IMR-90 (cell line): ENCODE data around the gene HSPH1. TPM values are rescaled to one million over a fixed set of nuclear protein-coding genes. Genes with fewer than 3 reads are reported as not detected.
A peak's percentile ranks its signal among the peaks of the same experiment; 100 is the strongest.

Source experiments
- ATAC-seq: fragments of 200-7000 bp; cut with Tn5 transposase; 2 replicates; pipeline ENCODE4 v1.9.1; 2020; ENCODE audit warnings: low read depth, mild to moderate bottlenecking, moderate library complexity
- BruUV-seq: library from RNA; stranded (reverse); fragments of 400-500 nt; replicated peaks from 2 replicates; lab custom pipeline; 2021; lab: Mats Ljungman, UMichigan
- CTCF ChIA-PET: fragments of 300-600 bp; formaldehyde crosslinking; extraction: SDS; loops from one replicate; lab custom pipeline; 2021; ENCODE audit warnings: antibody characterized with exemption; lab: Yijun Ruan, JAX
- POLR2A ChIA-PET: fragments of 300-600 bp; sonication (Branson Sonifier 250); formaldehyde crosslinking; loops from one replicate; lab custom pipeline; 2022; ENCODE audit warnings: antibody characterized with exemption; ENCODE audit not compliant: unreplicated experiment; lab: Charles Lee
- DNase-seq: peaks from one replicate; pipeline ENCODE4 v3.0.0; 2013
- H2AFZ ChIP-seq: replicated peaks from 2 replicates; pipeline ENCODE3; 2013; ENCODE audit warnings: low read length, mild to moderate bottlenecking; ENCODE audit not compliant: poor library complexity
- H2AK5ac ChIP-seq: 2 replicates; pipeline ENCODE4 v1.6.1; 2013; ENCODE audit warnings: low read depth, low read length, inconsistent platforms
- H2AK9ac ChIP-seq: replicated peaks from 2 replicates; pipeline ENCODE3; 2013; ENCODE audit warnings: mild to moderate bottlenecking, low read depth, low read length, moderate library complexity; ENCODE audit not compliant: poor library complexity
- H2BK120ac ChIP-seq: 2 replicates; pipeline ENCODE4 v1.6.1; 2013; ENCODE audit warnings: low read depth, low read length, inconsistent platforms
- H2BK15ac ChIP-seq: 3 replicates; pipeline ENCODE4 v1.6.1; 2013; ENCODE audit warnings: low read depth, low read length, inconsistent platforms
- H2BK20ac ChIP-seq: 2 replicates; pipeline ENCODE4 v1.6.1; 2013; ENCODE audit warnings: low read depth, mild to moderate bottlenecking, inconsistent platforms, low read length, moderate library complexity
- H2BK5ac ChIP-seq: 2 replicates; pipeline ENCODE4 v1.6.1; 2013; ENCODE audit warnings: mild to moderate bottlenecking, low read depth, low read length, inconsistent platforms; ENCODE audit not compliant: poor library complexity, severe bottlenecking
- H3K14ac ChIP-seq: replicated peaks from 2 replicates; pipeline ENCODE4 v1.6.1; 2013; ENCODE audit warnings: low read depth, low read length, inconsistent platforms
- H3K18ac ChIP-seq: 2 replicates; pipeline ENCODE4 v1.6.1; 2013; ENCODE audit warnings: low read depth, low read length, control low read depth
- H3K23ac ChIP-seq: 2 replicates; pipeline ENCODE4 v1.6.1; 2013; ENCODE audit warnings: low read depth, low read length, inconsistent platforms
- H3K27ac ChIP-seq: 2 replicates; pipeline ENCODE4 v1.5.1; 2013; ENCODE audit warnings: mild to moderate bottlenecking, control low read depth, low read length; ENCODE audit not compliant: insufficient read depth
- H3K27me3 ChIP-seq: 2 replicates; pipeline ENCODE4 v1.6.1; 2013; ENCODE audit warnings: low read length; ENCODE audit not compliant: control insufficient read depth, insufficient read depth
- H3K36me3 ChIP-seq: 2 replicates; pipeline ENCODE4 v1.6.1; 2013; ENCODE audit warnings: low read length, mixed read lengths; ENCODE audit not compliant: control insufficient read depth, insufficient read depth
- H3K4ac ChIP-seq: 2 replicates; pipeline ENCODE4 v1.6.1; 2013; ENCODE audit warnings: low read depth, low read length, inconsistent platforms
- H3K4me1 ChIP-seq: 2 replicates; pipeline ENCODE4 v1.6.1; 2013; ENCODE audit warnings: low read length, mixed read lengths; ENCODE audit not compliant: control insufficient read depth, insufficient read depth
- H3K4me2 ChIP-seq: 2 replicates; pipeline ENCODE4 v1.6.1; 2013; ENCODE audit warnings: low read depth, mild to moderate bottlenecking, control low read depth, low read length, moderate library complexity
- H3K4me3 ChIP-seq: 2 replicates; pipeline ENCODE4 v1.5.1; 2013; ENCODE audit warnings: low read depth, mild to moderate bottlenecking, control low read depth, low read length, moderate library complexity; ENCODE audit not compliant: insufficient read depth
- H3K56ac ChIP-seq: 2 replicates; pipeline ENCODE4 v1.6.1; 2013; ENCODE audit warnings: low read length, inconsistent platforms; ENCODE audit not compliant: insufficient read depth; ENCODE audit errors: extremely low read depth
- H3K79me1 ChIP-seq, 2 experiments: 2 replicates each; pipeline ENCODE4 v1.6.1; 2013; ENCODE audit warnings: low read length in 2 of 2, inconsistent platforms in 1 of 2, low read depth in 1 of 2
- H3K9ac ChIP-seq: 2 replicates; pipeline ENCODE4 v1.6.1; 2013; ENCODE audit warnings: low read depth, low read length, control low read depth
- H3K9me1 ChIP-seq: 2 replicates; pipeline ENCODE4 v1.6.1; 2013; ENCODE audit warnings: low read length, inconsistent platforms; ENCODE audit not compliant: insufficient read depth
- H3K9me3 ChIP-seq: 2 replicates; pipeline ENCODE4 v1.6.1; 2013; ENCODE audit warnings: low read length; ENCODE audit not compliant: control insufficient read depth, insufficient read depth
- H4K20me1 ChIP-seq: 2 replicates; pipeline ENCODE4 v1.6.1; 2013; ENCODE audit warnings: low read length, inconsistent platforms; ENCODE audit not compliant: insufficient read depth
- H4K5ac ChIP-seq: 2 replicates; pipeline ENCODE4 v1.6.1; 2013; ENCODE audit warnings: mild to moderate bottlenecking, low read depth, low read length, control low read depth
- H4K8ac ChIP-seq, 2 experiments: 2 replicates each; pipeline ENCODE4 v1.6.1; 2013; ENCODE audit warnings: low read depth in 2 of 2, low read length in 2 of 2, control low read depth in 1 of 2, inconsistent platforms in 1 of 2
- H4K91ac ChIP-seq: 2 replicates; pipeline ENCODE4 v1.6.1; 2013; ENCODE audit warnings: low read depth, low read length, inconsistent platforms; ENCODE audit not compliant: insufficient read depth
- BHLHE40 ChIP-seq: fragments of 150-350 bp; IDR thresholded peaks from 2 replicates; pipeline ENCODE4 v1.6.1; 2016; ENCODE audit warnings: mild to moderate bottlenecking, low read depth, low read length
- CHD1 ChIP-seq: IDR thresholded peaks from 2 replicates; pipeline ENCODE4 v1.6.1; 2012; ENCODE audit warnings: low read depth, low read length, improper control_type of control experiment
- CTCF ChIP-seq: conservative IDR thresholded peaks from 2 replicates; pipeline ENCODE4 v1.5.1; 2012; ENCODE audit warnings: mild to moderate bottlenecking, low read depth, low read length, improper control_type of control experiment
- MAZ ChIP-seq: IDR thresholded peaks from 2 replicates; pipeline ENCODE4 v1.6.1; 2012; ENCODE audit warnings: low read depth, mild to moderate bottlenecking, low read length, improper control_type of control experiment, moderate library complexity, borderline replicate concordance
- POLR2A ChIP-seq: IDR thresholded peaks from 2 replicates; pipeline ENCODE4 v1.6.1; 2012; ENCODE audit warnings: mild to moderate bottlenecking, low read depth, low read length
- RCOR1 ChIP-seq: IDR thresholded peaks from 2 replicates; pipeline ENCODE4 v1.6.1; 2012; ENCODE audit warnings: mild to moderate bottlenecking, low read length, improper control_type of control experiment; ENCODE audit not compliant: insufficient replicate concordance
- SMC3 ChIP-seq: fragments of 150-350 bp; IDR thresholded peaks from 2 replicates; pipeline ENCODE4 v1.6.1; 2016; ENCODE audit warnings: low read depth, mild to moderate bottlenecking, antibody characterized with exemption, low read length, moderate library complexity
- WGBS, 2 experiments: methylation state at CpG; one replicate each; pipeline versions ENCODE4 v1.1.5 to v1.1.7; 2013; ENCODE audit warnings: missing lambda C conversion rate in 2 of 2; ENCODE audit not compliant: insufficient read length in 1 of 2; ENCODE audit errors: extremely low coverage in 2 of 2; 5-methylcytosine and 5-hydroxymethylcytosine counted together
- dilution Hi-C: fragments of 300-500 bp; cut with HindIII; formaldehyde crosslinking; loops from one replicate; pipeline ENCODE4 v1.14.3; 2018; ENCODE audit warnings: low sequenced_read_pairs; ENCODE audit not compliant: unreplicated experiment
- in situ Hi-C: fragments of 300-500 bp; cut with MboI; formaldehyde crosslinking; loops from 3 replicates; pipeline ENCODE4 v1.14.3; 2019; ENCODE audit warnings: low sequenced_read_pairs, inconsistent platforms, mixed read lengths
- intact Hi-C: fragments of 100-400 bp; cut with micrococcal nuclease; formaldehyde crosslinking; loops from 2 replicates; pipeline ENCODE4 v1.10.0; 2022
- polyA plus RNA-seq, 3 experiments: library from polyadenylated mRNA; depleted of rRNA; stranded (reverse); fragments of >200 nt; gene quantifications; 2 replicates each; pipeline ENCODE4 v1.2.3, GENCODE V29; 2012; ENCODE audit warnings: low replicate concordance in 1 of 3
- total RNA-seq: library from RNA; depleted of rRNA; stranded (reverse); fragments of >200 nt; gene quantifications from 2 replicates; pipeline ENCODE4 v1.2.3, GENCODE V29; 2012

HSPH1 gene
- total and polyA plus RNA-seq, 2 of the 4 experiments (the other 2 are of a cell fraction) = 36.8 to 40.3 TPM

GRCh38 chr13:31159306-31159705 is 2.4 kb downstream of the HSPH1 start:
- Histone ChIP-seq H3K36me3 (0 out of 2 replicates have a peak, but pooled peaks cover 2% of the 10 kb centered on the region), H3K27me3 (no peaks in the 10 kb centered on the region), H3K56ac (no peak overlapping the region), H2AFZ (no peak overlapping the region), H4K5ac (no peak overlapping the region), H3K4me1 (no peaks in the 10 kb centered on the region; the same call in 1 of the 2 replicates), H3K27ac (no peak overlapping the region), H3K23ac (peak overlapping the region; percentile 76), H2AK9ac (no peak overlapping the region), H3K9me3 (no peaks in the 10 kb centered on the region), H2BK20ac (no peak overlapping the region), H3K4me3 (no peak overlapping the region), H2BK15ac (no peak overlapping the region), H4K91ac (no peak overlapping the region), H3K9me1 (no peaks in the 10 kb centered on the region), H2BK120ac (no peak overlapping the region), H4K20me1 (peaks cover 15% of the 10 kb centered on the region), H2AK5ac (no peak overlapping the region), H3K79me1 (peaks cover 3 to 32% of the 10 kb centered on the region in 2 experiments; a peak in 3 of 4 replicates), H3K4ac (no peak overlapping the region), H3K9ac (no peak overlapping the region), H4K8ac (no peak overlapping the region), H3K18ac (no peak overlapping the region), H2BK5ac (peak overlapping the region; percentile 38), H3K14ac (0 out of 2 replicates have a peak overlapping the region, but pooled peaks have one; percentile 32), H3K4me2 (peak overlapping the region; percentile 42)
- DNase-seq (peak; percentile 7), ATAC-seq (no peak)
- in situ Hi-C loops (no loop called here), intact Hi-C loops (no loop called here), dilution Hi-C loops (no loop called here)
- no TSS peak for BruUV-seq
- POLR2A ChIA-PET = no interaction called here
- no CpG with 5 or more reads among the region's 4 CpGs for WGBS, 2 experiments
- TF ChIP-seq MAZ (no peak), CHD1 (no peak), SMC3 (no peak), RCOR1 (no peak), POLR2A (no peak), CTCF (no peak), BHLHE40 (no peak)
- CTCF ChIA-PET = interaction anchor here (0.7 kb wide), 1 partner anchor 10 kb away, joined by 3 read pairs; no protein-coding TSS in a partner anchor
